HCT116 (cell line): ENCODE data around the gene GPR3. TPM values are rescaled to one million over a fixed set of nuclear protein-coding genes. Genes with fewer than 3 reads are reported as not detected.

ENCODE experiments used
- ATAC-seq: fragments of 200-7000 bp; cut with Tn5 transposase; 2 replicates; pipeline ENCODE4 v1.9.1; 2020; ENCODE audit warnings: mild to moderate bottlenecking, moderate library complexity
- BruUV-seq: library from RNA; stranded (reverse); fragments of 400-500 nt; replicated peaks from 2 replicates; lab custom pipeline; 2021; lab: Mats Ljungman, UMichigan
- CTCF ChIA-PET: fragments of 300-600 bp; sonication (Branson Sonifier 250); formaldehyde crosslinking; loops from one replicate; lab custom pipeline; 2021; ENCODE audit warnings: antibody characterized with exemption; lab: Charles Lee
- POLR2A ChIA-PET: fragments of 300-600, 350-600 bp; sonication (Branson Sonifier 250); formaldehyde crosslinking; loops from one replicate; lab custom pipeline; 2021; ENCODE audit warnings: antibody characterized with exemption; lab: Charles Lee
- RAD21 ChIA-PET, 2 experiments: fragments of 300-600 bp; sonication (Branson Sonifier 250); formaldehyde crosslinking; loops; one replicate each; lab custom pipeline; 2023; ENCODE audit warnings: low total read pairs in 2 of 2; ENCODE audit not compliant: uncharacterized antibody in 2 of 2, unreplicated experiment in 2 of 2, low non-redundant PET in 1 of 2; lab: Charles Lee
- DNase-seq: peaks from one replicate; pipeline ENCODE4 v3.0.0-alpha.2; 2010; ENCODE audit warnings: low read depth, low spot score
- H2AFZ ChIP-seq: fragments of 200-600 bp; shearing (Covaris generic), sonication (generic); 2 replicates; pipeline ENCODE4 v1.6.1; 2017; ENCODE audit warnings: low read depth, mixed run types, mixed read lengths, antibody characterized with exemption, low read length; ENCODE audit not compliant: poor library complexity, severe bottlenecking
- H3K27ac ChIP-seq: 2 replicates; pipeline ENCODE4 v1.5.1; 2012; ENCODE audit warnings: low read depth, low read length
- H3K27me3 ChIP-seq: fragments of 200-600 bp; sonication (generic); 2 replicates; pipeline ENCODE4 v1.6.1; 2016; ENCODE audit warnings: mixed run types, low read length, mixed read lengths; ENCODE audit not compliant: insufficient read depth
- H3K36me3 ChIP-seq, 2 experiments: fragments of 200-500 bp in 1 of 2; fragments of 200-600 bp in 1 of 2; sonication (Bioruptor generic) in 1 of 2; sonication (generic) in 1 of 2; 2 replicates each; pipeline versions ENCODE4 v1.5.1 to v1.6.1; 2014 to 2016; ENCODE audit warnings: low read length in 2 of 2, inconsistent platforms in 1 of 2, mixed read lengths in 1 of 2, mixed run types in 1 of 2; ENCODE audit not compliant: insufficient read depth in 2 of 2, control insufficient read depth in 1 of 2
- H3K4me1 ChIP-seq, 2 experiments: fragments of 200-600 bp in 1 of 2; sonication (generic) in 1 of 2; 2 replicates each; pipeline versions ENCODE4 v1.5.1 to v1.6.1; 2012 to 2017; ENCODE audit warnings: low read length in 2 of 2, inconsistent platforms in 1 of 2, mild to moderate bottlenecking in 1 of 2, mixed read lengths in 1 of 2, mixed run types in 1 of 2, moderate library complexity in 1 of 2; ENCODE audit not compliant: insufficient read depth in 2 of 2, control insufficient read depth in 1 of 2
- H3K4me2 ChIP-seq: fragments of 200-600 bp; sonication (generic); 2 replicates; pipeline ENCODE4 v1.6.1; 2017; ENCODE audit warnings: mixed run types, low read length, mixed read lengths
- H3K4me3 ChIP-seq, 2 experiments: fragments of 200-600 bp in 1 of 2; sonication (generic) in 1 of 2; replicated peaks in 1 of 2; 2 replicates each; pipeline ENCODE4 v1.5.1; 2011 to 2016; ENCODE audit warnings: low read length in 2 of 2, control low read depth in 1 of 2, low read depth in 1 of 2, mild to moderate bottlenecking in 1 of 2, mixed read lengths in 1 of 2, mixed run types in 1 of 2
- H3K79me2 ChIP-seq: fragments of 200-600 bp; sonication (generic); 2 replicates; pipeline ENCODE4 v1.6.1; 2017; ENCODE audit warnings: mild to moderate bottlenecking, mixed run types, low read length, moderate library complexity, mixed read lengths; ENCODE audit not compliant: insufficient read depth
- H3K9ac ChIP-seq: fragments of 200-600 bp; sonication (generic); 2 replicates; pipeline ENCODE4 v1.6.1; 2016; ENCODE audit warnings: low read length, mixed read lengths
- H3K9me2 ChIP-seq: fragments of 200-600 bp; sonication (generic), shearing (Covaris generic); 2 replicates; pipeline ENCODE4 v1.6.1; 2017; ENCODE audit warnings: mixed run types, mild to moderate bottlenecking, moderate library complexity; ENCODE audit not compliant: insufficient read depth
- H3K9me3 ChIP-seq, 2 experiments: fragments of 200-500 bp in 1 of 2; fragments of 200-600 bp in 1 of 2; sonication (Bioruptor generic) in 1 of 2; sonication (generic) in 1 of 2; 2 replicates each; pipeline ENCODE4 v1.6.1; 2014 to 2017; ENCODE audit warnings: low read length in 2 of 2, mixed read lengths in 2 of 2, inconsistent platforms in 1 of 2, low read depth in 1 of 2, mild to moderate bottlenecking in 1 of 2, mixed run types in 1 of 2, moderate library complexity in 1 of 2; ENCODE audit not compliant: control insufficient read depth in 1 of 2, insufficient read depth in 1 of 2
- H4K20me1 ChIP-seq: fragments of 200-600 bp; sonication (generic), shearing (Covaris generic); 2 replicates; pipeline ENCODE4 v1.6.1; 2017; ENCODE audit warnings: mixed run types, mild to moderate bottlenecking, moderate library complexity; ENCODE audit not compliant: insufficient read depth
- CBX3 ChIP-seq: IDR thresholded peaks from 2 replicates; pipeline ENCODE4 v1.6.1; 2012; ENCODE audit warnings: low read depth
- CEBPB ChIP-seq: IDR thresholded peaks from 2 replicates; pipeline ENCODE4 v1.6.1; 2012; ENCODE audit warnings: low read depth
- EGR1 ChIP-seq: IDR thresholded peaks from 2 replicates; pipeline ENCODE4 v1.6.1; 2012; ENCODE audit warnings: low read depth
- ELF1 ChIP-seq: IDR thresholded peaks from 2 replicates; pipeline ENCODE4 v1.6.1; 2012; ENCODE audit warnings: low read depth, borderline replicate concordance
- EZH2 ChIP-seq: fragments of 200-600 bp; sonication (generic); IDR thresholded peaks from 2 replicates; pipeline ENCODE4 v1.6.1; 2017; ENCODE audit warnings: antibody characterized with exemption, mixed run types
- EZH2phosphoT487 ChIP-seq: fragments of 200-600 bp; IDR thresholded peaks from 2 replicates; pipeline ENCODE4 v1.6.1; 2018; ENCODE audit warnings: antibody characterized with exemption, borderline replicate concordance
- FOSL1 ChIP-seq: IDR thresholded peaks from 2 replicates; pipeline ENCODE4 v1.6.1; 2012; ENCODE audit warnings: low read depth
- POLR2A ChIP-seq: IDR thresholded peaks from 2 replicates; pipeline ENCODE4 v1.7.0; 2011; ENCODE audit warnings: borderline replicate concordance; ENCODE audit not compliant: insufficient read depth, insufficient read length; ENCODE audit errors: extremely low read depth
- POLR2AphosphoS5 ChIP-seq: IDR thresholded peaks from 2 replicates; pipeline ENCODE4 v1.6.1; 2011; ENCODE audit warnings: mild to moderate bottlenecking, low read depth, low read length, moderate library complexity
- SIN3A ChIP-seq: IDR thresholded peaks from 2 replicates; pipeline ENCODE4 v1.6.1; 2012; ENCODE audit warnings: low read depth
- SP1 ChIP-seq: IDR thresholded peaks from 2 replicates; pipeline ENCODE4 v1.6.1; 2012; ENCODE audit warnings: low read depth
- SRF ChIP-seq: IDR thresholded peaks from 2 replicates; pipeline ENCODE4 v1.6.1; 2012; ENCODE audit warnings: low read depth
- TCF7L2 ChIP-seq: IDR thresholded peaks from 2 replicates; pipeline ENCODE4 v1.7.0; 2011; ENCODE audit warnings: borderline replicate concordance, inconsistent platforms; ENCODE audit not compliant: insufficient read depth, insufficient read length; ENCODE audit errors: extremely low read depth
- ZNF274 ChIP-seq: fragments of 200-500 bp; sonication (Bioruptor generic); IDR thresholded peaks from 2 replicates; pipeline ENCODE4 v1.6.1; 2014; ENCODE audit warnings: mild to moderate bottlenecking, low read depth, low read length, inconsistent platforms
- intact Hi-C: fragments of 100-400 bp; cut with micrococcal nuclease; formaldehyde crosslinking; loops from 2 replicates; pipeline ENCODE4 v1.10.0; 2022
- total RNA-seq: library from RNA; stranded (reverse); gene quantifications from one replicate; pipeline ENCODE4 v1.2.1, GENCODE V29; 2021; ENCODE audit not compliant: unreplicated experiment
- TF ChIP-seq, protein P1 (sequence below): IDR thresholded peaks from 2 replicates; pipeline ENCODE4 v1.6.1; 2012
- TF ChIP-seq, protein P2 (sequence below): IDR thresholded peaks from 2 replicates; pipeline ENCODE4 v1.6.1; 2012
- TF ChIP-seq, protein P3 (sequence below), 3 experiments: fragments of 200-600 bp in 1 of 3; sonication (generic) in 1 of 3; IDR thresholded peaks in 2 of 3; conservative IDR thresholded peaks in 1 of 3; 2 replicates each; pipeline ENCODE4 v1.5.1; 2012 to 2017; ENCODE audit warnings: low read depth in 2 of 3, low read length in 2 of 3, antibody characterized with exemption in 1 of 3, borderline replicate concordance in 1 of 3, control low read depth in 1 of 3, mild to moderate bottlenecking in 1 of 3, mixed read lengths in 1 of 3, mixed run types in 1 of 3, moderate library complexity in 1 of 3; ENCODE audit not compliant: insufficient read depth in 1 of 3

Gene GPR3
- total RNA-seq, 1 experiment from 2014 or later, result 2.8 TPM

DNA sequence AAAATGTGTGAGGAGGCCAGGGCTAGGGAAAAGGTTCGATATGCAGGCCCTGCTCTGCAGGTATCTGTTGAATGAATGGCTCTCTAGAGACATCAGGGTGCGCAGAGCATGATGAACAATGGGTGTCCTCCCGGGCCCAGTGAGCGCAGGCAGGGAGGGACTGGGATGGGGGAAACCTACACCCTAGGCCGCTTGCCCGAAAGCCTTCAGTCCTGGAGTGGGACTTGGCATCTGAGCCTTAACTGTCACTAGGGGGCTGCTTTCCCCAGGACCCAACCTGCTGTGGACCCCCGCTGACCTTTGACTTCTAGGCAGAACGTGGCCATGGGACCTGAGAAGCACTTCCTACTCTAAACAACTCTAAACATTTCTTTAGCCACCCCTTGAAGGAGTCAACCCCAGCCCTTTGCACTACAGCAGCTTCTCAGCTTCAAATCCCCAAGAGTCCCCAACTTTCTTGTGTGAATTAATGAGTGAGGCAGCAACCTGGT lies 25.2 kb upstream of the GPR3 start:
- TF ChIP-seq, protein P1, sequence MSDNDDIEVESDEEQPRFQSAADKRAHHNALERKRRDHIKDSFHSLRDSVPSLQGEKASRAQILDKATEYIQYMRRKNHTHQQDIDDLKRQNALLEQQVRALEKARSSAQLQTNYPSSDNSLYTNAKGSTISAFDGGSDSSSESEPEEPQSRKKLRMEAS, result no peak
- TF ChIP-seq ZNF274 (no peak), ELF1 (no peak), POLR2A (no peak), TCF7L2 (no peak), CBX3 (no peak), FOSL1 (no peak), SP1 (no peak), SRF (no peak), CEBPB (no peak), POLR2AphosphoS5 (no peak), SIN3A (no peak), EGR1 (no peak), EZH2phosphoT487 (no peak), EZH2 (no peak)
- TF ChIP-seq, protein P2, sequence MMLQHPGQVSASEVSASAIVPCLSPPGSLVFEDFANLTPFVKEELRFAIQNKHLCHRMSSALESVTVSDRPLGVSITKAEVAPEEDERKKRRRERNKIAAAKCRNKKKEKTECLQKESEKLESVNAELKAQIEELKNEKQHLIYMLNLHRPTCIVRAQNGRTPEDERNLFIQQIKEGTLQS, result no peak
- TF ChIP-seq, protein P3, sequence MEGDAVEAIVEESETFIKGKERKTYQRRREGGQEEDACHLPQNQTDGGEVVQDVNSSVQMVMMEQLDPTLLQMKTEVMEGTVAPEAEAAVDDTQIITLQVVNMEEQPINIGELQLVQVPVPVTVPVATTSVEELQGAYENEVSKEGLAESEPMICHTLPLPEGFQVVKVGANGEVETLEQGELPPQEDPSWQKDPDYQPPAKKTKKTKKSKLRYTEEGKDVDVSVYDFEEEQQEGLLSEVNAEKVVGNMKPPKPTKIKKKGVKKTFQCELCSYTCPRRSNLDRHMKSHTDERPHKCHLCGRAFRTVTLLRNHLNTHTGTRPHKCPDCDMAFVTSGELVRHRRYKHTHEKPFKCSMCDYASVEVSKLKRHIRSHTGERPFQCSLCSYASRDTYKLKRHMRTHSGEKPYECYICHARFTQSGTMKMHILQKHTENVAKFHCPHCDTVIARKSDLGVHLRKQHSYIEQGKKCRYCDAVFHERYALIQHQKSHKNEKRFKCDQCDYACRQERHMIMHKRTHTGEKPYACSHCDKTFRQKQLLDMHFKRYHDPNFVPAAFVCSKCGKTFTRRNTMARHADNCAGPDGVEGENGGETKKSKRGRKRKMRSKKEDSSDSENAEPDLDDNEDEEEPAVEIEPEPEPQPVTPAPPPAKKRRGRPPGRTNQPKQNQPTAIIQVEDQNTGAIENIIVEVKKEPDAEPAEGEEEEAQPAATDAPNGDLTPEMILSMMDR (IDR thresholded peaks at IDR 0.05 in 2 of 3, conservative IDR thresholded peaks at IDR 0.05 in 1 of 3; ENCODE audit: borderline replicate concordance in 1 of 3, insufficient read depth in 1 of 3, low read depth in 2 of 3, low read length in 2 of 3), result no peak
- ATAC-seq (peak; percentile 2; the same call in 1 of the 2 replicates), DNase-seq (no peak)
- Histone ChIP-seq H3K36me3 (peaks cover 0 to 4% of the 10 kb centered on the region in 2 experiments; a peak in 1 of 4 replicates), H3K4me3 (peak overlapping the region; percentile 67 to 69), H3K79me2 (peaks cover 3% of the 10 kb centered on the region; the same call in 1 of the 2 replicates), H3K27ac (peak overlapping the region; percentile 100), H3K27me3 (no peaks in the 10 kb centered on the region), H3K9ac (peak overlapping the region; percentile 78), H3K4me2 (peak overlapping the region; percentile 95), H3K9me3 (no peaks in the 10 kb centered on the region), H2AFZ (peak overlapping the region; percentile 70), H4K20me1 (no peaks in the 10 kb centered on the region), H3K4me1 (peaks cover 12 to 32% of the 10 kb centered on the region in 2 experiments), H3K9me2 (no peaks in the 10 kb centered on the region)
- ChIA-PET POLR2A (interaction anchor here (1.0 to 2.6 kb wide), 6 partner anchors 11 to 25 kb away, joined by 3 to 26 read pairs (median 6); partner anchors contain the start of genes CD164L2 and GPR3), CTCF (interaction anchor here (1.3 to 3.3 kb wide), 11 partner anchors 9 to 323 kb away, joined by 3 to 28 read pairs (median 7); partner anchors contain the start of genes CD164L2, GPR3 and SYTL1), RAD21 (interaction anchor here in 1 of 2 experiments (0.5 kb wide), 1 partner anchor 407 kb away, joined by 3 read pairs; the partner anchor contains the start of gene KDF1)
- intact Hi-C loops, result no loop called here
- BruUV-seq, result no TSS peak
